GM18861 (cell line): ENCODE results near the gene CUEDC1.
A peak's percentile ranks its signal among the peaks of the same experiment; 100 is the strongest.

Source experiments
- ATAC-seq: cut with Tn5 transposase; IDR thresholded peaks from one replicate; pipeline ENCODE4 v1.9.1; 2021; ENCODE audit not compliant: unreplicated experiment

The CUEDC1 gene

DNA sequence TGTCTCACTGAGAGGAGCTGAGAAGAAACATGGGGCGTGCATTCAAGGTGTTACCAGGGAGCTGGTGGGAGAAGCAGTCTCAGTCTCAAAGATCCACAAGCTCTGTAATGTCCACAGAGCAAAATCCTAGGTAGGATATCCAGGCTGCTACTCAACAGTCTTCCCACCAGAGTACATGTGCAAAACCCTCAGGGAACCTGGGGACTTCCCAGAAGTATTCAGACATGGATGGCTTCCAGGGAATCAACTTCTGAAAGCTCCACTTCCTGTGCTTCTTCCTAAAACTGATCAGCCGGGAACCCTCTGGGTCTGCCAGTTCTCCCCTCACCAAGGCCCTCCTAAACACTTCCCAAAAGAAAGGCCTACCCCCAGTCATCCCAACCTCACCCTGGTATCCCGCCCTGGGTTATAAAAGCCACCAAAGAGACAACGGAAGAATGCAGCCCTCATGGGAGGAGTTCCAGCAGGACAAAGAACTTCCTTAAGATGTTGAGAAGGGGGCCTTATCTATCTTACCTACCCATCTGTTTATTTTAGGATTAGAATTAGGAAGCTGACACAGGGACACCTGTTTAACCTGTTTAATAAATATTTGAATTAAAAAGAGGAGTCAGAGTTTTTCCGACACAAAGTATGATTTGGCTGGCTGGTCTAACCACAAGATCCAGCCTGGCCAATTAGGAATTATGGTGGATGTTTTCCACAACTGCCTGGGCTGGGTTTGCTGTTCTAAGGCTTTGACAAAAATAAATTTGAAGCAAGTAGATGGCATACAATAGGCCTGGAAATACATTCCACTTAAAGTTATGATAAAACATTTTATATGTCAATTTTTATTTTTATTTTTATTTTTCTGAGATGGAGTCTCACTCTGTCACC, 37.0 kb downstream of the CUEDC1 start:
- ATAC-seq, result no peak

GRCh38 chr17:57916925-57917858, 38.0 kb downstream of the CUEDC1 start:
- no peak for ATAC-seq

GRCh38 chr17:57915985-57916757, 39.0 kb downstream of the CUEDC1 start:
- ATAC-seq, result no peak

DNA sequence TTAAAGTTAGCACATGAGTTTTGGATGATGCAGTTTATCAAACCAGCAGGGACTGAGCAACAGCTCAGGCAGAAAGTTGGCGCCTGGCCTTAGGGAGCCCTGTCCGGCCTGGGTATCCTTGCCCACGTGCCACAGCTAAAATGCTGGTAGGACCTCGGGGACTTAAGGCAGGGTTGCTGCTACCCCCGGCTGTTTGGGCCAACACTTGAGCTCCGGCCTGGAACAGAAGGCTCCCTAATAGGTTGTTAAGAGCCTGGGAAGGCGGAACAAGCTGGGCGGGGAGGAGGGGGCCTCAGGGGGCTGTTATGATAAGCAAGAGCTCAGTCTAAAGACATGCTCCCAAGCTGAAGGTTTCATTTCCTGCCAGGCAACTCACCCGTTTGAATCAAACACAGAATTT, 39.7 kb downstream of the CUEDC1 start:
- ATAC-seq, result no peak

DNA sequence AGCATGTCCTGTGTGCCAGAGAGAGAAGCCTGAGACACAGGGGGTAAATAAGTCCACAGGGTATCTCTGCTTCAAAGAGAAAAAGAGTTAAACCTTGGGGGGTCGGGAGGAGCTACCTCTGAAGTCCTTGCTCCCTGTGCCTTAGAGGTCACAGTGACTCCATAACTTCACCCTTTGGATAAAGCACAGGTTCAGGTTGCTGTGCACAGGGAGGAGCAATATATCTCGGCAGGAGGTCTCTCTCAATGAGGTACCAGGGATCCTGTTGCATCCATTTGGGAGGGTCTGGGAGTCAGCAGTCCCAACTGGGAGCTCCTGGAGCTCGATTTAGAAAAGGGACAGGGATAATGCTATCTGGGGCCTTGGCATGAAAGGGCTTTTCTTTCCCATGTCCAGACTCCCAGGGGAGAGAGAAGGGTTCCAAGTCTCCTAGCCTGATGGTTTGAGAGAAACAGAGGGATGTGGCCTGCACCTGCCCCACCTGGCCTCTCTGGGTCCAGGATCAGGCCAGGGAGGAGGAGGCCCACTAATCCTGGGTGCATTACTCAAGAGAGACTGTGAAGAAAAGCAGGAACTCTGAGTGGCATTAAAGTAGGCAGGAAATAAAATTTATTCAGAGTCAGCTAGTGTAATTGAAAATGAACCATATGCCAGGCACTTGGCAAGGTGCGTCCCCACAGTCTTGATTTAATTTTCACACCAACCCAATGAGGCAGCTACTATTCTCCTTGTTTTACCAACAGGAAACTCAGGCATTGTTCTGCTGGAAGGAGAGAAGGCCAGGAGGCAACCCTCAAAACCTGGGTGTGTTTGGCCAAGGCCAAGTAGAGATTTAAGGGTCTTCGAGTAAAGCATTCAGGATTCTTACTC, 40.7 kb downstream of the CUEDC1 start:
- no peak for ATAC-seq

- no peak for ATAC-seq
Observed at GRCh38 chr17:57913575-57914272, 41.5 kb downstream of the CUEDC1 start.

DNA sequence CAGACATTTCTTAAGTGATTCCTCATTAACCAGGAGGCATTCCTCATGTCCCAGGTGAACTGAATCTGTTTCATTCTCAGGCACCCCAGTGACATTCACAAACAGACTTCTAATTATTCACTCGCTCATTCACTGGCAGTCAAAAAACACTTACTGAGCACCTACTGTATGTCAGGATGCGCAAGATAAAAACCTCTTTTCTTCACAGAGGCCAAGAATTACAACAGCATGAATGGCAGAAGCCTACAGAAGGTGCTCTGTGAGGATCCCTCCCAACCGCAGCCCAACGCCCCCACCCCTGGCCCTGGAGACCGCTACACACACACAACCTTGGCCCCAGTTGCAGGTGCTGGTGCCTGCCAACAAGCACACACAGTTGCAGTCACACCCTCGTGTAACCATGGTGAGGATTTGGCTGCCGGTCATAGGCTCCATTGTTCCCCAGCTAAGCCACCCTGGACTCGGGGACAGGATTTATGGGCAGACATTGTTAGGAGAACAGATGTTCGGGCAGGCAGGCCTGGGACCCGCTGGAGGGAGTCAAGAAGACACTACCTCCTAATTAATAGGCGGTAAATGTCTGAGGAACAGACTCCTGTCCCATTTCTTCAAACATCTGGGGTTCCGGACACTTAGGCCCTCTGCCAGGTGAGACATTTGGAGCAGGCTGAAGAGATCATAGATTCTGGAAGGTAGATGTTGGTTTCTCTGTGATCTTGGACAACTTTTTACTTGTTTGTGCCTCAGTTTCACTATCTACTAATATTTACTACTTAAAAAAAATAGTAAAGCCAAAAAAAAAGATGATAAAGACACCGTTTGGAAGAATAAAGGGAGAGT, 43.2 kb downstream of the CUEDC1 start:
- no peak for ATAC-seq

DNA sequence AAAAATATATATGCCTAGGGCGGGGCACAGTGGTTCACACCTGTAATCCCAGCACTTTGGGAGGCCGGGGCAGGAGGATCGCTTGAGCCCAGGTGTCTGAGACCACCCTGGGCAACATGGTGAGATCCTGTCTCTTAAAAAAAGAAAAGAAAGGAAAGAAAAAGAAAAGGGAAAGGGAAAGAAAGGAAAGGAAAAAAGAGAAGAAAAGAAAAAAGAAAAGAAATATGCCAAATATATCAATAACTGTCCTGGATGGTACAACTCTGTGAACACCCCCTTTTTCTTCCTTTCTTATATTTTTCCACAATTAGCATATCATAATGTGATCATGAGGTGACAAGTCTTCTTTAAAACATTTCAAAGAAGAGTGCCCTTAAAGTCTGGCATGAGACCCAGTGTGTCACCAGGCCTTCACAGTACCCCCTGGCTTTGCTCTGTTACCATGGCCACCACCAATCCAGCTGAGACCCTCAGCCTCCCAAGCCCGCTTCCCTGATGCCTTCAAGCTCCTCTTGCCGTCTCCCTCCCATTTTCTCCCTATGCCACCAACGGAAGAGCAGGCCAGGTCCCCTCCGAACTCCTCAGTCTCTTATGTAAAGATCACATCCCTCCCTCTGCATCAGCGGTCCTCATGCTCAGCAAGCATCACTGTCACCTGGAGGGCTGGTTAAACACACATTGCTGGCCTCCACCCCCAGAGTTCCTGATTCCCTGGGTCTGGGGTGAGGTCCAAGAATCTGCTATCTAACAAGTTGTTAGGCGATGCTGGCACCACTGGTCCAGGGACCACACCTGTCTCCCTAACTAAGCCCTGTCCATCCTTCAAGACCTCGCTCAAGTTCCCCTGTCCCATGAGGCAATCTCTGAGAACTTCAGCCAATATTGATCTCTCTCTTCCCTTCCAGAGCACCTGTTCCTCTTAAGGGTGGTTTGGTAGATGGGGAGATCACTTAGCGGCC, 44.5 kb downstream of the CUEDC1 start:
- no peak for ATAC-seq

GRCh38 chr17:57909551-57909950, 45.7 kb downstream of the CUEDC1 start:
- no peak for ATAC-seq

DNA sequence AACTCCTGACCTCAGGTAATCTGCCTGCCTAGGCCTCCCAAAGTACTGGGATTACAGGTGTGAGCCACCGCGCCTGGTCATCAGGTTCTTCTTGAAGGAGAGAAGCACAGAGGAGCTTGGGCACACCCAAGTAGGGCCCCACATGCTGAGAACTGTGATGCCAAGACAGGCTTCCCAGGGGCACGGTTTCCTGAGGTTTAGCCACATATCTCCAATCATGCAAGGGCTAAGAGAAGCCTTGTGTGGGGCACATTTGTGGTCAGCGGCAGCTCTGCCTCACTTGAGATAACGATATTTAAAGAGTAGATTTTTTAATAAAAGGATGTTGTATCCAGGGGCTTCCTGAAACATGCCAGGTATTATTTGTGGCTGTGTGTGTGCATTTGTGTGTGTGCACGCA, 46.9 kb downstream of the CUEDC1 start:
- ATAC-seq, result no peak

GRCh38 chr17:57906910-57907309, 48.3 kb downstream of the CUEDC1 start:
- ATAC-seq, result no peak

DNA sequence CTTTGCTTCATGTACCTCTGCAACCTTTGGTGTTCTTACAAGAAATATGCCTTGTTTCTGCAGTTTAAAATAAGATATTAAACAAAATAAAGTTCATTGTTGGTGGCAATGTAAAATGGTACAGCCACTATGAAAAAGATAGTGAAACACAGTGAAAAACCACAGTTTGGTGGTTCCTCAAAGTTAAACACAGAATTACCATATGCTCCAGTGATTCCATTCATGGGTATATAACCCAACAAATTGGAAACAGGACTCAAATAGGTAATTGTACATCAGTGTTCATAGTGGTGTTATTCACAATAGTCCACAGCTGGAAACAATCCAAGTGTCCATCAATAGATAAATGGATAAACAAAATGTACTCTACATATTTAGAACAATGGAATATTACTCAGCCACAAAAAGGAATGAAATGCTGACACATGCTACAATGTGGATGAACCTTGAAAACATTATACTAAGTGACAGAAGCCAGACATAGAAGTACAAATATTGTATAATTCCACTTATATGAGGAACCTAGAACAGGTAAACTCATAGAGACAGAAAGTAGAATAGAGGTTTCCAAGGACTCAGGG, 49.2 kb downstream of the CUEDC1 start:
- ATAC-seq, result no peak

GRCh38 chr17:57903961-57904360, 51.3 kb downstream of the CUEDC1 start:
- no peak for ATAC-seq

- peak; percentile 66 for ATAC-seq
Observed at GRCh38 chr17:57902800-57903759, 52.1 kb downstream of the CUEDC1 start.

GRCh38 chr17:57902117-57902799, 53.0 kb downstream of the CUEDC1 start:
- peak; percentile 59 for ATAC-seq
